AG10803 (cell line): Measurements from ENCODE around the gene PACRG.

Source experiments
- DNase-seq: peaks from one replicate; pipeline ENCODE4 v3.0.0; 2010; ENCODE audit warnings: low read depth
- H3K4me3 ChIP-seq: 2 replicates; pipeline ENCODE4 v1.5.1; 2011; ENCODE audit warnings: mild to moderate bottlenecking, low read length, control low read depth
- TF ChIP-seq, protein P1 (sequence below): conservative IDR thresholded peaks from 2 replicates; pipeline ENCODE4 v1.5.1; 2011; ENCODE audit warnings: mild to moderate bottlenecking, low read length, control low read depth, inconsistent platforms

Gene PACRG

GRCh38 chr6:163113358-163113962 is 385.7 kb downstream of the PACRG start:
- TF ChIP-seq, protein P1, sequence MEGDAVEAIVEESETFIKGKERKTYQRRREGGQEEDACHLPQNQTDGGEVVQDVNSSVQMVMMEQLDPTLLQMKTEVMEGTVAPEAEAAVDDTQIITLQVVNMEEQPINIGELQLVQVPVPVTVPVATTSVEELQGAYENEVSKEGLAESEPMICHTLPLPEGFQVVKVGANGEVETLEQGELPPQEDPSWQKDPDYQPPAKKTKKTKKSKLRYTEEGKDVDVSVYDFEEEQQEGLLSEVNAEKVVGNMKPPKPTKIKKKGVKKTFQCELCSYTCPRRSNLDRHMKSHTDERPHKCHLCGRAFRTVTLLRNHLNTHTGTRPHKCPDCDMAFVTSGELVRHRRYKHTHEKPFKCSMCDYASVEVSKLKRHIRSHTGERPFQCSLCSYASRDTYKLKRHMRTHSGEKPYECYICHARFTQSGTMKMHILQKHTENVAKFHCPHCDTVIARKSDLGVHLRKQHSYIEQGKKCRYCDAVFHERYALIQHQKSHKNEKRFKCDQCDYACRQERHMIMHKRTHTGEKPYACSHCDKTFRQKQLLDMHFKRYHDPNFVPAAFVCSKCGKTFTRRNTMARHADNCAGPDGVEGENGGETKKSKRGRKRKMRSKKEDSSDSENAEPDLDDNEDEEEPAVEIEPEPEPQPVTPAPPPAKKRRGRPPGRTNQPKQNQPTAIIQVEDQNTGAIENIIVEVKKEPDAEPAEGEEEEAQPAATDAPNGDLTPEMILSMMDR = no peak
- H3K4me3 ChIP-seq = no peak overlapping the region
- no peak for DNase-seq

GRCh38 chr6:163118941-163119340 is 391.2 kb downstream of the PACRG start:
- no peak overlapping the region for H3K4me3 ChIP-seq
- TF ChIP-seq, protein P1 = no peak
- DNase-seq = no peak

- no peak overlapping the region for H3K4me3 ChIP-seq
- no peak for DNase-seq
- TF ChIP-seq, protein P1 = no peak
These were observed 392.4 kb downstream of the PACRG start for GRCh38 chr6:163120223-163120622.

DNA sequence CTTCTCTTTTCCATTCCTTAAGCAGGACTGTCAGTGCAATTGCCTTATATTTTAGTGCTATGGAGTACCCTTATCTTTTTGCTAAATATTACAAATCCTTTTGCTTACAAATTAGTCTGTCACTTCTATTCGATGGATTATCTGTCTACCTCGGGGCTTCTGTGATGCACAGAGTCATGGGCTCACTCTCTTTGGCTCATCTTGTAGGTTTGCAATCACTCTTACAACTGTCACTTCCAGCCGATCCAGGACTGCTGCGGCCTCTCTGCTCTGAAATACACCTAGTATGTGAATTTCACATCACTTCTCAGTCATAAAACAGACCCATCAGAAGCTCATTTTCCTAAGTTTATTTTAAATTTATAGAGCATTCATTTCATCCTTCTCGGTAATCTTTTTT is 393.5 kb downstream of the PACRG start:
- no peak overlapping the region for H3K4me3 ChIP-seq
- TF ChIP-seq, protein P1 = no peak
- DNase-seq = no peak

DNA sequence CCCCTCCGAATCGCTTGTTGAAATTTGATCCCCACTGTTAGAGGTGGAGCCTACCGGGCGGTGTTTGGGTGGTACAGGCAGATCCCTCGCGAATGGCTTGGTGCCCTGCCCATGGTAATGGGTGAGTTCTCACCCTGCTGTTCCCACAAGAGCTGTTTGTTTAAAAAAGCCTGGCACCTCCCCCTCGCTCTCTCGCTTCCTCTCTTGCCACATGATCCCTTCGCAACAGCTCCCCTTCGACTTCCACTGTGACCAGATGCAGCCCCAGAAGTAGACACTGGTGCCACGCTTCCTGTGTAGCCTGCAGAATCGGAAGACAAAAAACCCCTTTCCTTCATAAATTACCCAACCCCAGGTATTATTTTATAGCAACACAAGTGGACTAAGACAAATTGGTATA is 394.6 kb downstream of the PACRG start:
- TF ChIP-seq, protein P1 = no peak
- DNase-seq = no peak

DNA sequence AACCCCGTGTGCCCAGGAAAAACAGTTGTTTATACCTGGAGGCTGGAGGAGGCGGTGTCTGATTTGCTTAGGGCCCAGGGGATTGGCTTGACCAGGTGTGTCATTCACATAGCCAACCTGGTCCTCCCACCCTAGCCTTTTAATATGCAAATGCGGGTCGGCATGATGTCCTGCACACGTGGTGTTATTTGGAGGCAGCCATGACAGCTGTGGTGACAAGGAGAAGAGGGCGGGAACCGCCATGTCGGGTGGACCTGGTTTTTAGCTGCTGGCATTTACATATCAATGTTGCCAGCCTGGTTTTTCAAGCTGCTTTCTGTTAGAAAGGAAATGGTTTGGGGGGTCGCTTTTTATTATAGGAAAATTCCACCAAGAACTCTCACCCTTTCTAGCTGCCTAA is 395.3 kb downstream of the PACRG start:
- TF ChIP-seq, protein P1 = no peak
- no peak for DNase-seq
- no peak overlapping the region for H3K4me3 ChIP-seq

More for the DNA sequence above, 394.6 kb downstream of the PACRG start:
- H3K4me3 ChIP-seq = no peak overlapping the region

DNA sequence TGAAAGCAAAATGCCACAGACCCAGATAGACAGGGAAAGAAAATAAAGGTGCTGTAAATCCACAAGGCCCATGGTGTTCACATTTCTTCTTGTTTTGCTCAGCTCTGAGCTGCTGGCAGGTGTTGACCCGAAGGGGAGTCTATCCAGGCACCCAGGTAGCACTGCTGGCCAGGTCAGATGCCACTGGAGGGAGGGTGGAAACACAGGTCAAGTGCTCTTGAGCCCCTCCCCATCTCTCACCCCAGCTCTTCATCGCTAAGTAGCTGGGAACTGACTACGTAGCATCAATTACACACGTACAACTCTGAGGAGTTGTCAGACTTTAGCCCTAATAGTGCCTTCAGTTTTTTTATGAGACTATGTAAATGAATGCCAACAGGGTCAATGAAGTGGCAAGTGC is 399.0 kb downstream of the PACRG start:
- no peak for DNase-seq
- TF ChIP-seq, protein P1 = no peak
- no peak overlapping the region for H3K4me3 ChIP-seq
